ENCODE results near the gene ACSBG1.

The ACSBG1 gene

DNA sequence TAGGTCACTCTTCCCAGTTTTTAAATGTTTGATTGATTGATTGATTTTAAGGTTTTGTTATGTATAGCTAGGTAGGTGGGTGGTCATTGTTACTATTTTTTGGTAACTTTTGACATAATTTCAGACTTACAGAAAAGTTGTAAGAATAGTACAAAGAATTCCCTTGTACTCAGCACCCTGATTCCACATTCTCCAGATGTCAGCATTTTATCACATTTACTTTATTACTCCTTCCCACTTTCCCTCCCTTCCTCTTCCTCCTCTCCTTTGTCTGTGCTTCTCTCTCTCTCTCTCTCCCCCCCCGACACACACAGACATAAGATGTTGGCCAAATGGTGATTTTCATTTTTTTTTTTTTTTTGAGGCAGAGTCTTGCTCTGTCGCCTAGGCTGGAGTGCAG, 70.4 kb downstream of the ACSBG1 start:
- TF ChIP-seq, protein P1, sequence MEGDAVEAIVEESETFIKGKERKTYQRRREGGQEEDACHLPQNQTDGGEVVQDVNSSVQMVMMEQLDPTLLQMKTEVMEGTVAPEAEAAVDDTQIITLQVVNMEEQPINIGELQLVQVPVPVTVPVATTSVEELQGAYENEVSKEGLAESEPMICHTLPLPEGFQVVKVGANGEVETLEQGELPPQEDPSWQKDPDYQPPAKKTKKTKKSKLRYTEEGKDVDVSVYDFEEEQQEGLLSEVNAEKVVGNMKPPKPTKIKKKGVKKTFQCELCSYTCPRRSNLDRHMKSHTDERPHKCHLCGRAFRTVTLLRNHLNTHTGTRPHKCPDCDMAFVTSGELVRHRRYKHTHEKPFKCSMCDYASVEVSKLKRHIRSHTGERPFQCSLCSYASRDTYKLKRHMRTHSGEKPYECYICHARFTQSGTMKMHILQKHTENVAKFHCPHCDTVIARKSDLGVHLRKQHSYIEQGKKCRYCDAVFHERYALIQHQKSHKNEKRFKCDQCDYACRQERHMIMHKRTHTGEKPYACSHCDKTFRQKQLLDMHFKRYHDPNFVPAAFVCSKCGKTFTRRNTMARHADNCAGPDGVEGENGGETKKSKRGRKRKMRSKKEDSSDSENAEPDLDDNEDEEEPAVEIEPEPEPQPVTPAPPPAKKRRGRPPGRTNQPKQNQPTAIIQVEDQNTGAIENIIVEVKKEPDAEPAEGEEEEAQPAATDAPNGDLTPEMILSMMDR (IDR thresholded peaks at IDR 0.05), result no peak

DNA sequence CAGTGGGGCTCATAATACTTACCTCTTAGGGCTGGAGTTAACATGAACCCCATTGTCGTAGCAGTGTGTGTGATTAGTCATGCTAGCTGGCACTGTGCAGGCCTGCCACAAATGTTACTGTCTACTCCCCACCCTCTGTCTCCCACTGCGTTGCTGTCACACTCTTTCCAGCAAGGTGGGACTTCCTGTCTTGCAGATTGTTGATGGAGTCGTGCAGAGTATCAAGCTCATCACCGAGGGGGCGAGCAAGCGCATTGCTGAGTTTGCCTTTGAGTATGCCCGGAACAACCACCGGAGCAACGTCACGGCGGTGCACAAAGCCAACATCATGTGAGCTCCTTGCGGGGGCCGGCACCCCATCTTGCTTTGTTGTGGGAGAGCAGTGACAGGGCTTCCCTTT, 72.3 kb downstream of the ACSBG1 start:
- TF ChIP-seq, protein P1 (IDR thresholded peaks at IDR 0.05), result no peak

DNA sequence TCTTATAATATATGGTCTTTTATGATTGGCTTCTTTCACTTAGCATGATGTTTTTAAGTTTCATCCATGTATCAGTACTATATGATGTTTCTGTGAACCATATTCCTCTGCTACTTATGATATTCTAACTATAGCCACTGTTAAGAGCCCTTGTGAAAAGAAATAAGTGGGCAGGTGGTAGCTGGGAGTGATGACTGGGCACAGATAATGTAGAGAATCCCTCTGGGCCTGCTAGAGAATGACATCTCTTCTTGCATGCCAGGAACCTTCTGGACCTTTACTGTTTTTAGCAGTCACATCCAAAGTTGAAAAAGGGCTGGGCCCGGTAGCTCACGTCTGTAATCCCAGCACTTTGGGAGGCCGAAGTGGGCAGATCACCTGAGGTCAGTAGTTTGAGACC, 75.0 kb downstream of the ACSBG1 start:
- TF ChIP-seq, protein P1 (IDR thresholded peaks at IDR 0.05), result no peak

DNA sequence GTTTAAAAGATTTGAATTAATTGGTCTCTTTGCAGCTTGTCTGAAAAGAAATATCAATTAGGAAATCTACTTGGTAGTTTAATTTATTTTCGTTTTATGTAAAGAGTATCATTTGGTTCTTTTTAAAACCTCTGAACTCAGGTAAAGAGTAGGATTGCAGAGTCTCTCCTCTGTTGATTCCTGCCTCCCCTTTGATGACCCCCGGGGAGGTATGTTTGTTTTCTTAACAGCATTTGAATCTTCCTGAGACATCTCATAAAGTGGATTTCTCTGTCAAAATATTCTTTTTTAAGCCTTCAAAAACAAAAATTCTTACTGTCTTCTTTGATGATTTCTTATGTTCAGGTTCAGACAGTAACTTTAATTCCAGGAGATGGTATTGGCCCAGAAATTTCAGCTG, 77.2 kb downstream of the ACSBG1 start:
- TF ChIP-seq, protein P1 (IDR thresholded peaks at IDR 0.05), result no peak

DNA sequence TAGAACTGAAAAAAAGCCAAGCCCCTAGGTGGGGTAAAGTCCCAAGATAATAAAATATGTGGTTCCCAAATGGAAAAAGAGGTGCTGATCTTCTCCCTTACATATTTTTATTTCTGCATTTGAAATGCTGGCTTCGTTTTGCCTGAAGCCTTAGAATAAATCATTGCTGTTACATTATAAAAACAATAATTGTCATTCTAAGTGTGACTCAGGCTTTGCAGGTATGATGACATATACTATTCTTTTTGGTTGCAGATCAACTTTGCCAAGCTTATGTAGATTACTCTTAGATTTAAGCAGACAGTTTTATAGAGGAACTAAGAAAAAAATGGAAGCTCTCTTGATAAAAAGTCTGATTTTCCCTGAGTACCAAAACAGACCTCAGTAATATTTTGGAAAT, 77.7 kb downstream of the ACSBG1 start:
- TF ChIP-seq, protein P1 (IDR thresholded peaks at IDR 0.05), result no peak

DNA sequence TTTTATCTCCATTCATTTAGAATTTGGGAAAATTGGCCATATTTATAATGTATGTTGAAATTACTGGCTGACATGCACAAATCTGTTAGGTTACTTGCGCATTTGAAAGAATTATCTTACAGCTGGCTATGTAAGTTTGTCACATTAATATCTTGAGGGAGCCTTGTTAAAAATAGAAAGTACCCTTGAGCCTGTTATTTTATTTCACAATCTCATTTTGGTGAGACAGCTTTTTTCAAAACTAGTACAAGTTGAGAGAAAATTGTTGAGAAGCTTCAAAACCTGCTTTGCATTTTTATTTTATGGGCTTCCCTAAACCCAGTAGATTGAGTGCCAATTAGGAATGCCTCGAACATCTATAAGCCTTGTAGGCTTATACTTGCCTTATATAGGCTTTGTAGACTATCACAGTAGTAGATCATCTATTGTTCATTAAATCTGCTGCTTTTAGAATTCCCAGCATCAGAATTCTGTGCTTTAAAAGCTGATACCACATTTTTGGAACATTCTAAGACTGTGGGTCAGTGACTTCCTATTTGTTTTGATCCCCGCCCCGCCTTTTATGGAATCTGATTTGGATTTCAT, 78.9 kb downstream of the ACSBG1 start:
- TF ChIP-seq, protein P1 (IDR thresholded peaks at IDR 0.05), result no peak

DNA sequence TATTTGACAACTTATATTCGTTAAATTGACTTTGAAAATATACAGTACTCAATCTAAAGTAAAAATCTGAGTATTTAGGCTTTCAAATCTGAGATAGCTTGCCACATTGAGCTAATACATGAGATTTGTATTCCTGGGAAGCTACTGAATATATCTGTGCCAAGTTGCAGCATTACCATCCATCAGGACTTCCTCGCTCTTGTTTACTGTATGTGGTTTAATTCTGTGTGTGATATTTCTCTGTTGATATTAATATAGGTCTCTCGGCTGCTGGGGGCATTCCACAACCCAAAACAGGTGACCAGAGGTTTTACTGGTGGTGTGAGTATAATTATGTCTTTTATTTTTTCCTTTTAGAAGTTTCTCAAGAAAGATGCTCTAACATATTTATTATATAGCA, 79.4 kb downstream of the ACSBG1 start:
- TF ChIP-seq, protein P1 (IDR thresholded peaks at IDR 0.05), result no peak
